ENCODE measurements around the gene TAF4.

TAF4 gene

GRCh38 chr20:62061851-62062423, 3.7 kb downstream of the TAF4 start:
- Histone ChIP-seq H3K9me3 (no peaks in the 10 kb centered on the region), H3K4me1 (ENCODE audit: control insufficient read depth in 1 of 2, insufficient read depth in 1 of 2, low read depth in 1 of 2, low read length in 1 of 2) (peaks cover 21% of the 10 kb centered on the region in 2 experiments)

GRCh38 chr20:62060631-62061541, 4.8 kb downstream of the TAF4 start:
- H3K4me3 ChIP-seq (ENCODE audit: low read depth in 1 of 2, low read length in 1 of 2) = no peak overlapping the region

More at GRCh38 chr20:62061851-62062423, 3.7 kb downstream of the TAF4 start:
- Histone ChIP-seq H3K4me3 (ENCODE audit: low read depth in 1 of 2, low read length in 1 of 2) (no peak overlapping the region), H3K36me3 (peaks cover 16% of the 10 kb centered on the region), H3K27ac (no peak overlapping the region), H3K27me3 (no peaks in the 10 kb centered on the region)
- TF ChIP-seq CTCF (IDR thresholded peaks at IDR 0.05) = no peak

GRCh38 chr20:62059920-62060630, 5.6 kb downstream of the TAF4 start:
- Histone ChIP-seq H3K4me1 (ENCODE audit: control insufficient read depth in 1 of 2, insufficient read depth in 1 of 2, low read depth in 1 of 2, low read length in 1 of 2) (peaks cover 14 to 15% of the 10 kb centered on the region in 2 experiments), H3K27ac (no peak overlapping the region), H3K9me3 (no peaks in the 10 kb centered on the region), H3K4me3 (ENCODE audit: low read depth in 1 of 2, low read length in 1 of 2) (no peak overlapping the region), H3K36me3 (peaks cover 20% of the 10 kb centered on the region), H3K27me3 (no peaks in the 10 kb centered on the region)
- no peak for TF ChIP-seq CTCF (IDR thresholded peaks at IDR 0.05)

More at GRCh38 chr20:62060631-62061541, 4.8 kb downstream of the TAF4 start:
- Histone ChIP-seq H3K9me3 (no peaks in the 10 kb centered on the region), H3K27me3 (no peaks in the 10 kb centered on the region), H3K4me1 (ENCODE audit: control insufficient read depth in 1 of 2, insufficient read depth in 1 of 2, low read depth in 1 of 2, low read length in 1 of 2) (peaks cover 14 to 15% of the 10 kb centered on the region in 2 experiments), H3K27ac (no peak overlapping the region), H3K36me3 (peaks cover 16% of the 10 kb centered on the region)
- no peak for TF ChIP-seq CTCF (IDR thresholded peaks at IDR 0.05)

- Histone ChIP-seq H3K4me1 (ENCODE audit: control insufficient read depth in 1 of 2, insufficient read depth in 1 of 2, low read depth in 1 of 2, low read length in 1 of 2) (peaks cover 14% of the 10 kb centered on the region in 2 experiments), H3K27ac (no peak overlapping the region), H3K9me3 (no peaks in the 10 kb centered on the region), H3K36me3 (peaks cover 27% of the 10 kb centered on the region), H3K4me3 (ENCODE audit: low read depth in 1 of 2, low read length in 1 of 2) (no peak overlapping the region), H3K27me3 (no peaks in the 10 kb centered on the region)
- no peak for TF ChIP-seq CTCF (IDR thresholded peaks at IDR 0.05)
Observed at GRCh38 chr20:62059401-62059800, 6.3 kb downstream of the TAF4 start.

GRCh38 chr20:62058941-62059340, 6.7 kb downstream of the TAF4 start:
- no peaks in the 10 kb centered on the region for H3K9me3 ChIP-seq
- no peak overlapping the region for H3K4me3 ChIP-seq (ENCODE audit: low read depth in 1 of 2, low read length in 1 of 2)
- peaks cover 28% of the 10 kb centered on the region for H3K36me3 ChIP-seq
- H3K27ac ChIP-seq = no peak overlapping the region
- no peaks in the 10 kb centered on the region for H3K27me3 ChIP-seq
- no peak for TF ChIP-seq CTCF (IDR thresholded peaks at IDR 0.05)
- H3K4me1 ChIP-seq (ENCODE audit: control insufficient read depth in 1 of 2, insufficient read depth in 1 of 2, low read depth in 1 of 2, low read length in 1 of 2) = peaks cover 9 to 10% of the 10 kb centered on the region in 2 experiments

All from neutrophil (primary cell).